NCI-H524 (cell line): ENCODE measurements around the gene CKAP4.
"Not testable (repeated sequence)": the region's sequence is repeated elsewhere in the genome, so short reads cannot be mapped to it uniquely, and the experiment has no call there.

Source experiments
- DNase-seq, 2 experiments: peaks; one replicate each; lab custom pipeline; 2025; lab: John Stamatoyannopoulos, UW

CKAP4 gene

DNA sequence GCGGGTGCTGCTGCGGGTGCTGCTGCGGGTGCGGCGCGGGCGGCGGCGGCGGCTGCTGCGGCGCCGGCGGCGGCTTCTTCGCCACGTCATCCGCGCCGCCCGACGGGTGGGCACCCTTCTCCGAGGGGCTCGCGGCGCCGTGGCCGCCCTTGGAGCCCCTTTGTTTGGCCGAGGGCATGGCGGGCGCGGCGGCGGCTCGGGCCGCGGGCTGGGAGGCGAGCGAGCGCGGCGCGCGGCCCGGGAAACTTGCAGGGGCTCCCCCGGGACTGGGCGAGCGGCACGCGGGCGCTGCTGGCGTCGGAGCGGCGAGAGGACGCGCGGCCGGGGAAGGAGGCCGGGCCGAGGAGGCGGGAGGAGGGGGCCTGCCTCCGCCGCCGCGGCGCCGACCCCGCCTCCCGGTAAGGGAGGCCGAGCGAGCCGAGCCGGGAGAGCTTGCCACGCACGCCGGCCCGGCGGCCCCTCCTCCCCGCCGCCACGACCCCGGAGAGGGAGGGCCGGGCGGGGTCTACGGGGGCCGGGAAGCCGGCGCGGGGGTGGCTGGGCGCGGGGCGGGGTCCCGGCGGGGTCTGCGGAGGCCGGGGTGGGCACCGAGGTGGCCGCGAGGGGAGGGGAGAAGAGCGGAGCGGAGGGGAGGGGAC lies at the start of gene CKAP4:
Gene CKAP4, minus strand, starts transcription at position 347 of the 638 bp plus-strand sequence. Its CDS starts 169 bp downstream, at position 178.
- DNase-seq: peak; percentile 24 to 45

GRCh38 chr12:106297075-106297474 lies 49.3 kb upstream of the CKAP4 start:
- DNase-seq: no peak

DNA sequence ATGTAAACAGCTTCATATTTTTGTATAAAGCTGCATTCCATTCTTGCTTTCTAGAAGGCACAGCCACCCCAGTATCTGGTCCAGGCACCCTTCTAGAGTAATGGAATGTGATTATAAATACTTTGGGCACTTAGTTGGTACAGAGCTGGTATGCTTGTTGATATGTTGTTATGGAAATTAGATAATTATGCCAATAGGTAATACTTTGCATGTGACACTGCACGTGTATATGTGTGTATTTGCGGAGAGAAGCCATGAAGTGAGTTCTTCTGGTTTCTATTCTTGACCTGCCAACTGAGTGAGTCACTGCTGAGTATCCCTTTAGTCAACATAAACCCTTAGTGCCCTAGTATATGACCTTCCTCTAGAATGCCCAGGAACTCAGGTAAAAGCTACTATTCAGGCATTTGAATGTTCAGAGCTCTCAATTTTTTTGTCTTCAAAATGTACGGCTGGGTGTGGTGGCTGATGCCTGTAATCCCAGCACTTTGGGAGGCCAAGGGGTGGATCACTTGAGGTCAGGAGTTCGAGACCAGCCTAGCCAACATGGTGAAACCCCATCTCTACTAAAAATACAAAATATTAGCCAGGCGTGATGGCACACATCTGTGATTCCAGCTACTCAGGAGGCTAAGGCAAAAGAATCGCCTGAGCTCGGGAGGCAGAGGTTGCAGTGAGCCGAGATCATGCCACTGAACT lies 48.5 kb upstream of the CKAP4 start:
- DNase-seq: no peak

- no peak for DNase-seq
Measured at GRCh38 chr12:106292339-106292738, 44.5 kb upstream of the CKAP4 start.

- no peak for DNase-seq
Measured at GRCh38 chr12:106291342-106291741, 43.5 kb upstream of the CKAP4 start.

GRCh38 chr12:106290666-106291065 lies 42.8 kb upstream of the CKAP4 start:
- no peak for DNase-seq

DNA sequence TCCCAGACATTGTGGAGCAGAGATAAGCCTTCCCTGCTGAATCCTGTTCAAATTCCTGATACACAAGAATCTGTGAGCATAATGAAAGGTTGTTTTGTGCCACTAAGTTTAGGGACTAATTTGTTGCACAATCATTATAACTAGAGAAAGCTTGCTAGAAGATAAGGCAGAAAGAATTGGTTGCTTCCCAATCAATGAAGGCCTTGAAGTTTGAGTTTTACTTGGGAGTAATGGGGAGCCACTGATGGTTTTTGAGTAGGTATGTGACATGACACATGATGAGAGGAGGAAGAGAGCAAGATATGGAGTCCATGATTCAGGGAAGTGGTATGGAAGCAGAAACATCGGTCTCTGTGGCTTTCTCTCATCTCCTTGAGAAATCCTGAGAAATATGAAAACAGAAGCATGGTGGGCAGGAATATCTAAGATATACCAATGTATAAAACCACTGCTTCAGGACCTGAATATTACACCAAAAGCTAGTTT lies 41.4 kb upstream of the CKAP4 start:
- no peak for DNase-seq

- DNase-seq: no peak
Measured at GRCh38 chr12:106288494-106289195, 40.8 kb upstream of the CKAP4 start.

GRCh38 chr12:106288101-106288493 lies 40.3 kb upstream of the CKAP4 start:
- no peak for DNase-seq

DNA sequence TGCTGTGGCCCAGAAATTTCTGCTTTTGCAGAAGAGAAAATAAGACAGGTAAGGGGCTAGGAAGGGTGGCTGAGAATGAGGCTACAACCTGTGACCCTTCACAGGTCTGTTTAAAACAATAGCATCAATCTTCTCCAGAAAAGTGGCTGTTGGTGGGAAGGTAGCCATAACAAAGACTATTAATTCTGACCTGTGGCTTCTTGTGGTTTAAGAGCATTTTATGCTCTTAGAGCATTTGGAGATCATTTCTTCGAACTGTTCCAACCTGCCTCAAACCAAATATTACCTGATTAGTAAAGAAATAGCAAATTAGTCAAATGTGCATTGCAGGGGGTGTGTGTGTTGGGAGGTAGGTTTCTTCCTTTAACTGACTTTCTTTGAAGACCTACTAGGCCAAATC lies 39.5 kb upstream of the CKAP4 start:
- no peak for DNase-seq

GRCh38 chr12:106286576-106287162 lies 38.8 kb upstream of the CKAP4 start:
- not testable (repeated sequence) for DNase-seq

- no peak for DNase-seq
Measured at GRCh38 chr12:106285982-106286381, 38.2 kb upstream of the CKAP4 start.

DNA sequence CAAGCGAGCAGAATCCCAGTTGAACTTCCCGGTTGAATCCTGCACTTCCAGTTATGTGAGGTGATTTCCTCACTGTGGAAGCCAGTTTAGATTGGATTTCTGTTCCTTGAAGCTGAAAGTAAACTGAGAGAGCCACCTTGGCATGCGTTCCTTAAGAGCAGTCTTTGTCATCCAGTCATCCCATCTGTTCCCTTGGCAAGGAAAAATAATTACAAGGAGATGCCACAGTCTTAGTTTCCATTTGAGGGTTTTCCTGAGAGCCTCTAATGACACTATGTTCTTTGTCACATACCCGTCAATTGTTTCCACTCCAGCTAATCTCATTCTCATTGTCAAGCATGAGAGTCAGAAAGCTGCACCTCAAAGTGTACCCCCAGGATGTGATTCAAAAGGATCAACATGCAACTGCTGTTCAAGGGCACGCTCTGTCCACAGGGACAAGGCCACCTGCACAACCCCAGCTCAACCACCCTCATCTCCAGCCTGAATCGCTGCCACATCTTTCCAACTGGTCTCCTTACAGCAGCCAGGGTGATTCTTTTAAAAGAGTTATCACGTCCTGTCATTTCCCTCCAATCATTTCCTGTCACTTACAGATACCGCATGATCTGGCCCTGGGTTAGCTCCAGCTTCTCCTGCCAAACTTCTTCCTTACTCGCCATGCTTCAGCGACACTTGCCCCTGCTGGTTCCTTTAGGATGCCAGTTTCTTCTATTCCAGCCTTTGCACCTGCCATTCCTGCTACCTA lies 36.7 kb upstream of the CKAP4 start:
- peak; percentile 63 to 85 for DNase-seq

- peak; percentile 27 to 50 for DNase-seq
Measured at GRCh38 chr12:106282457-106283097, 34.8 kb upstream of the CKAP4 start.

- DNase-seq: no peak
Measured at GRCh38 chr12:106281804-106282203, 34.0 kb upstream of the CKAP4 start.

DNA sequence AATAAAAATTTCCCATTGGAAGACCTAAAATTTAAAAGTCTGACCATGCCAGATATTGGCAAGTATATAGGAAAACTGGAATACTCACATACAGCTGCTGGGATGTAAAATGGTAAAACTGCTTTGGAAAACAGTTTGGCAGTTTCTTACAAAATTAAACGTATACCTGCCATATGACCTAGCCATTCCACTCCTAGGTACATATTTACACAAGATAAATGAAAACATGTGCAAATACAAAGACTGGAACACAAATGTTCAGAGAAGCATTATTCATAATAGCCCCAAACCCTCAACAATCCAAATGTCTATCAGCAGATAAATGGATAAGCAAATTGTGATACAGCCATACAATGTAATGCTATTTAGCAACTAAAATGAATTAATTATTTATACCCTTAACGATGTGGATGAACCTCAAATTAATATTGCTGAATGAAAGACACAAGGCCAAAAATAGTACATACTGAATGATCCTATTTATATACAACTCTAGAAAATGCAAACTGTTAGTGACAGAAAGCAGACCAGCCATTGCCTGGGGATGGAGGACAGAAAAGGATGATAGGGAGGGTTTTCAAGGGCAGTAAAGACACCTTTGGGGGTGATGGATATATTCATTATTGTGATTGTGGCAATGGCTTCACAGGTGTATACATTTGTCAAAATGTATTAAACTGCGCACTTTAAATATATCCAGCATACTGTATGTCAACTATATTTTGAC lies 33.4 kb upstream of the CKAP4 start:
- DNase-seq: no peak

DNA sequence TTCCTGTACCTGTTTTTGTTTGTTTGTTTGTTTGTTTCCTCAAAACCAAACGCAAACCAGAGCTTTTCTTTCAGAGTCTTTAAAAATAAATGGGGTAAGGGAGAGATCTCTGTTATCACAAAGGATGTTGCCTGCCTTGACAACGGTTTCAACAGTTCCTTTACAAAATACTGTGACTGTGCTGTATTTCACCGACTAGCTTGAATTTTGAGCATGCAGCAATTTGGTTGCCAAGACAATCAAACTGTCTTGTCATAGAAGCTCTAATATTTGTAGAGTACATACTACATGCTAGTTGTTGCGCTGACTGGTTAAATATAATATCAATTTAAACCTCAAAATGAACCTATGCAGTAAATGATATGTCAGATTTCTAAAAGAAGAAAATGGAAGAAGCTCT lies 32.3 kb upstream of the CKAP4 start:
- DNase-seq: no peak

GRCh38 chr12:106276032-106276740 lies 28.4 kb upstream of the CKAP4 start:
- no peak for DNase-seq

DNA sequence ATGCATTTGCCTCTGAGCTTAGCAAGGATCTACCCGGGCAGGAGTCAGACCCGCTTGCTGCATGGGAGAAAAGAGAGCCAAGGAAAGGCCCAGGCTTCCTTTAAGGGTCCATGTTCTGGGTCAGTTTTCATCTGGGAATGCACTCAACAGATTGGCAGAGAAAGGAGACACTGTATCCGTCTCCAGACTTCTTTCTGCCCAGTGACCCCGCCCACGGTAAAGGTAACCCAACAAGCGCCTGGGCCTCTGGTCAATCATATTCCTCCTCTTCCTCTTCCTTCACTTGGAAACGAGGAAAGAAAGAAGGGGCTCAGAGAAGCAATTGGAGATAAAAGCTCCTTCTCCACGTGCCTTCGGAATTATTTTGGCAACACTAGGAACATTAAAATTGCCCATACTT lies 27.6 kb upstream of the CKAP4 start:
- DNase-seq: no peak

GRCh38 chr12:106274575-106275121 lies 26.8 kb upstream of the CKAP4 start:
- no peak for DNase-seq
